H4 (cell line): ENCODE results near the gene SEL1L2. TPM values are rescaled to one million over a fixed set of nuclear protein-coding genes. Genes with fewer than 3 reads are reported as not detected.
"Not testable (repeated sequence)": the region's sequence is repeated elsewhere in the genome, so short reads cannot be mapped to it uniquely, and the experiment has no call there.

ENCODE experiments used
- DNase-seq: peaks from one replicate; pipeline ENCODE4 v3.0.0-alpha.2; 2015; ENCODE audit warnings: low spot score
- total RNA-seq: library from RNA; depleted of rRNA; stranded (reverse); fragments of >200 nt; shearing (Covaris generic); gene quantifications from 2 replicates; pipeline ENCODE4 v1.2.3, GENCODE V29; 2014; rRNA removed

Gene SEL1L2
- not detected in 2 replicates for total RNA-seq

- DNase-seq: peak; percentile 26
Measured at GRCh38 chr20:13990465-13990864, at the start of gene SEL1L2. TSS of gene SEL1L2 (minus strand) at chr20:13990614. CDS start at chr20:13990534, 80 bp downstream.

GRCh38 chr20:14036567-14036966, 46.2 kb upstream of the SEL1L2 start:
- DNase-seq: no peak

- DNase-seq: no peak
Measured at GRCh38 chr20:14033310-14033709, 42.9 kb upstream of the SEL1L2 start.

- no peak for DNase-seq
Measured at GRCh38 chr20:14030991-14031390, 40.6 kb upstream of the SEL1L2 start.

- DNase-seq: no peak
Measured at GRCh38 chr20:14012671-14013070, 22.3 kb upstream of the SEL1L2 start.

- DNase-seq: no peak
Measured at GRCh38 chr20:14009208-14009607, 18.8 kb upstream of the SEL1L2 start.

GRCh38 chr20:14005996-14006395, 15.6 kb upstream of the SEL1L2 start:
- no peak for DNase-seq

- no peak for DNase-seq
Measured at GRCh38 chr20:14000917-14001316, 10.5 kb upstream of the SEL1L2 start.

GRCh38 chr20:13996265-13996664, 5.9 kb upstream of the SEL1L2 start:
- DNase-seq: no peak

GRCh38 chr20:13995841-13996240, 5.4 kb upstream of the SEL1L2 start:
- DNase-seq: no peak

- peak; percentile 95 for DNase-seq
Measured at GRCh38 chr20:13995086-13995665, 4.8 kb upstream of the SEL1L2 start, which contains the start of gene MACROD2. TSS of gene MACROD2 (plus strand) at chr20:13995516.

- not testable (repeated sequence) for DNase-seq
Measured at GRCh38 chr20:13991955-13992354, 1.5 kb upstream of the SEL1L2 start.

- no peak for DNase-seq
Measured at GRCh38 chr20:13991311-13991710, 897 bp upstream of the SEL1L2 start.

- peak; percentile 57 for DNase-seq
Measured at GRCh38 chr20:13984211-13984610, 6.2 kb downstream of the SEL1L2 start.

- no peak for DNase-seq
Measured at GRCh38 chr20:13960525-13960924, 29.9 kb downstream of the SEL1L2 start.

GRCh38 chr20:13960119-13960518, 30.3 kb downstream of the SEL1L2 start:
- DNase-seq: no peak

- DNase-seq: peak; percentile 17
Measured at GRCh38 chr20:13953227-13953626, 37.2 kb downstream of the SEL1L2 start.

GRCh38 chr20:13947719-13948118, 42.7 kb downstream of the SEL1L2 start:
- no peak for DNase-seq

- DNase-seq: no peak
Measured at GRCh38 chr20:13941031-13941430, 49.4 kb downstream of the SEL1L2 start.

- DNase-seq: no peak
Measured at GRCh38 chr20:13936781-13937576, 53.4 kb downstream of the SEL1L2 start.

- no peak for DNase-seq
Measured at GRCh38 chr20:13934992-13935894, 55.2 kb downstream of the SEL1L2 start.

GRCh38 chr20:13930281-13930680, 60.1 kb downstream of the SEL1L2 start:
- DNase-seq: peak; percentile 53
